ENCODE measurements around the gene SCAP.
"Not testable (repeated sequence)": the region's sequence is repeated elsewhere in the genome, so short reads cannot be mapped to it uniquely, and the experiment has no call there.

The SCAP gene

DNA sequence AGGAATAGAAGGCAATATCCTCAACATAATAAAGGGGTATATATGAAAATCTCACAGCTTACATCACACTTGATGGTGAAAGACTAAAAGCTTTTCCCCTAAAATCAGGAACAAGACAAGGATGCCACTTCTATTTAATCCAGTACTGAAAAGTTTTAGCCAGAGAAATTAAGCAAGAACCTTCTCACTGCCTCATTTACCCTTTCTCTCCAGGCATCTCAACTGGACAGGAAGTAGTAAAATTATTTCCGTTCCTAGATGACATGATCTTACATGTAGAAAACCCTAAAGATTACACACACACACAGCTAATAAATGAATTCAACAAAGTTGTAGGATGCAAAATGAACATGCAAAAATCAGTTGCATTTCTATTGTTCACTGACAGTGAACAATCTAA lies 11.2 kb downstream of the SCAP start:
- TF ChIP-seq, protein P1, sequence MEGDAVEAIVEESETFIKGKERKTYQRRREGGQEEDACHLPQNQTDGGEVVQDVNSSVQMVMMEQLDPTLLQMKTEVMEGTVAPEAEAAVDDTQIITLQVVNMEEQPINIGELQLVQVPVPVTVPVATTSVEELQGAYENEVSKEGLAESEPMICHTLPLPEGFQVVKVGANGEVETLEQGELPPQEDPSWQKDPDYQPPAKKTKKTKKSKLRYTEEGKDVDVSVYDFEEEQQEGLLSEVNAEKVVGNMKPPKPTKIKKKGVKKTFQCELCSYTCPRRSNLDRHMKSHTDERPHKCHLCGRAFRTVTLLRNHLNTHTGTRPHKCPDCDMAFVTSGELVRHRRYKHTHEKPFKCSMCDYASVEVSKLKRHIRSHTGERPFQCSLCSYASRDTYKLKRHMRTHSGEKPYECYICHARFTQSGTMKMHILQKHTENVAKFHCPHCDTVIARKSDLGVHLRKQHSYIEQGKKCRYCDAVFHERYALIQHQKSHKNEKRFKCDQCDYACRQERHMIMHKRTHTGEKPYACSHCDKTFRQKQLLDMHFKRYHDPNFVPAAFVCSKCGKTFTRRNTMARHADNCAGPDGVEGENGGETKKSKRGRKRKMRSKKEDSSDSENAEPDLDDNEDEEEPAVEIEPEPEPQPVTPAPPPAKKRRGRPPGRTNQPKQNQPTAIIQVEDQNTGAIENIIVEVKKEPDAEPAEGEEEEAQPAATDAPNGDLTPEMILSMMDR (IDR thresholded peaks at IDR 0.05; ENCODE audit: low read depth, low read length, missing control alignments): no peak
- no peak for DNase-seq (ENCODE audit: low read depth)
- H3K4me3 ChIP-seq (ENCODE audit: low read depth, low read length): no peak overlapping the region

DNA sequence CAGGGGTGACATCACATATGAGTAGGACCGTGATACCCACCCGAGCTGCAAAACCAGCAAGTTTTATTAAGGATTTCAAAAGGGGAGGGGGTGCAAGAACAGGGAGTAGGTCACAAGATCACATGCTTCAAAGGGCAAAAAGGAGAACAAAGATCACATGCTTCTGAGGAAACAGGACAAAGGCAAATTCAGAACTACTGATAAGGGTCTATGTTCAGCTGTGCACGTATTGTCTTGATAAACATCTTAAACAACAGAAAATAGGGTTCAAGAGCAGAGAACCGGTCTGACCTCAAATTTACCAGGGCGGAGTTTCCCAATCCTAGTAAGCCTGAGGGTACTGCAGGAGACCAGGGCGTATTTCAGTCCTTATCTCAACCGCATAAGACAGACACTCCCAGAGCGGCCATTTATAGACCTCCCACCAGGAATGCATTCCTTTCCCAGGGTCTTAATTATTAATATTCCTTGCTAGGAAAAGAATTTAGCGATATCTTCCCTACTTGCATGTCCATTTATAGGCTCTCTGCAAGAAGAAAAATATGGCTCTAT lies 16.1 kb downstream of the SCAP start:
- not testable (repeated sequence) for DNase-seq (ENCODE audit: low read depth); H3K4me3 ChIP-seq (ENCODE audit: low read depth, low read length)

DNA sequence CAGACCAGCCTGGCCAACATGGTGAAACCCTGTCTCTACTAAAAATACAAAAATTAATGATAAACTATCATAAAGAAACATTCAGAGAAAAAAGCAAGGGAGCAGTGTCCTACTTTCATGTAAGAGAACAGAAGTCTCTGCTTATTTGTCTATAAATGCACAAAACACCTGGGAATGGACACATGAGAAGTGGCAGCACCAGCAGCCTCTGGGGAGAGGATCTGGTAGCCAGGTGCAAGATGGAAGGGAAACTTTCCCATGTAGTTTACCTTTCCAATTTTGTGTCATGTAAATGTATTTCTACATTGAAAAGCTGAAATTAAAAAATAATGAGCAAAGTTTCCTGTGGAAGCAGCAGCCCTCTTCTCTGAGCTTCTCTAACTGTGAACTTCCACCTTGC lies 18.8 kb downstream of the SCAP start:
- TF ChIP-seq, protein P1 (IDR thresholded peaks at IDR 0.05; ENCODE audit: low read depth, low read length, missing control alignments): no peak

DNA sequence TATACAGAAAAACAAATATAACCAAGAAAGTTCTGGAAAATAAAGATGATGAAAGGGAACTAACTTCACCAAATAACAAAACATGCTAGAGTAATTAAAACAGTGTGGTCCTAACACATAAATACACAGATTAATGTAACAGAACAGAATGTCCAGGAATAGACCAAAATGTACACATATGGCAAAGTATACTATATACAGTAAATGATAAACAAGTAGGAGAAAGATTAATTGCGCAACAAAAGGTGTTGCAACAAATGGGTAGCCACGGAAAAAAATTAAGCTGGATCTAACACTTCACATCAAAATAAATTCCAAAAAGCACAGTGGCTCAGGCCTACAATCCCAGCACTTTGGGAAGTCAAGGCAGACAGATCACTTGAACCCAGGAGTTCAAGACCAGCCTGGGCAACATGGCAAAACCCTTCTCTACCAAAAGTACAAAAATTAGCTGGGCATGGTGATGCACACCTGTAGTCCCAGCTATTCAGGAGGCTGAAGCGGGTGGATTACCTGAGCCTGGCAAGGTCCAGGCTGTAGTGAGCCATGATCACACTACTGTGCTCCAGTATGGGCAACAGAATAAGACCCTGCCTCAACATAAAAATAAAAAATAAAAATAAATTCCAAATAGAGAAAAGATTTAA lies 19.8 kb downstream of the SCAP start:
- no peak for DNase-seq (ENCODE audit: low read depth)
- H3K4me3 ChIP-seq (ENCODE audit: low read depth, low read length): no peak overlapping the region
- TF ChIP-seq, protein P1 (IDR thresholded peaks at IDR 0.05; ENCODE audit: low read depth, low read length, missing control alignments): no peak

More for the DNA sequence above, 18.8 kb downstream of the SCAP start:
- no peak for DNase-seq (ENCODE audit: low read depth)
- H3K4me3 ChIP-seq (ENCODE audit: low read depth, low read length): no peak overlapping the region

DNA sequence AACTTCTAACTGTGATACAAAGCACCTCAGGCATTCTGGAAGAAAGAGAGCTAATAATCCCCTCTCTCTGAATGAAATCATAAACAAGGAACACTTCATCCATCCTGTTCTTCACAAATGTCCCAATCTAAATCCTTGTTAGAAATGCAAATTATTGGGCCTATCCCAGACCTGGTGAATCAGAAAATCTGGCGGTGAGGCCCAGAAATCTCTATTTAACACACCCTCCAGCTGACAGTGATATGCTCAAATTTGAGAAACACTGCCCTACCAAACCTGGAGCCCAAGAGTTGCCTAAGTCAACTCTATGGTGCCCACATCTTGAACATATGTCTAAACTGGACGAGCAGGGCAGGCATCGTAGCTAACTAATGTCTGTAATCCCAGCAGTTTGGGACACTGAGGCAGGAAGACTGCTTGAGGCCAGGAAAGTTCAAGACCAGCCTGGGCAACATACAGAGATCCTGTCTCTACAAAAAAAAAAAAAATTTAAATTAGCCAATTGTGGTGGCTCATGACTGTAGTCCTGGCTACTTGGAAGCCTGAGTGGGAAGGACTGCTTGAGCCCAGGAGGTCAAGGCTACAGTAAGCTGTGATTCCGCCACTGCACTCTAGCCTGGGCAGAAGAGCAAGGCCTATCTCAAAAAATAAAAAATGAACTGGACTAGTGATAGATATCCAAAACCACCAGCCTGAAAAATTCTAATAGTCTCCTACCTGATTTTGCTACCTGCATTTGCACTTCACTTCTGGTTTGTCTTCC lies 23.1 kb downstream of the SCAP start:
- TF ChIP-seq, protein P1 (IDR thresholded peaks at IDR 0.05; ENCODE audit: low read depth, low read length, missing control alignments): no peak
- no peak for DNase-seq (ENCODE audit: low read depth)
- H3K4me3 ChIP-seq (ENCODE audit: low read depth, low read length): no peak overlapping the region

DNA sequence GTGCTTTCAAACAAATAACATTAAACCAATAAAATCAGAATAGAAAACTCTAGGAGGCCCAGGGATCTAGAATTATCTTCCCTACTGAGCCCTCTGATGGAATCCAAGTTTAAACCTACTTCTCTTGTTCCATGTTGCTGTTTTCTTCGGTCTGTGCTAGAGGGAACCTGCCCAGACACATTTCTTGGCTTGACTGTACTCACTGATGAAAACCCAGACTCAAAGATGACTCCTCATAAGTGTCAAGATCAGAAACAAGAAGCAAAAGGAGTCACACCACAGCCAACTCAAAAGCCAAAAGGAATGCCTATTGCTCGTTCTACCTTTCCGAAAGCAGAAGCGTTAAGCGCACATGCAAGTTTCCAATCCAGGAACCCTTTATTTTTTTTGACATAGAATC lies 31.6 kb downstream of the SCAP start:
- no peak for DNase-seq (ENCODE audit: low read depth)
- H3K4me3 ChIP-seq (ENCODE audit: low read depth, low read length): no peak overlapping the region
- TF ChIP-seq, protein P1 (IDR thresholded peaks at IDR 0.05; ENCODE audit: low read depth, low read length, missing control alignments): no peak

DNA sequence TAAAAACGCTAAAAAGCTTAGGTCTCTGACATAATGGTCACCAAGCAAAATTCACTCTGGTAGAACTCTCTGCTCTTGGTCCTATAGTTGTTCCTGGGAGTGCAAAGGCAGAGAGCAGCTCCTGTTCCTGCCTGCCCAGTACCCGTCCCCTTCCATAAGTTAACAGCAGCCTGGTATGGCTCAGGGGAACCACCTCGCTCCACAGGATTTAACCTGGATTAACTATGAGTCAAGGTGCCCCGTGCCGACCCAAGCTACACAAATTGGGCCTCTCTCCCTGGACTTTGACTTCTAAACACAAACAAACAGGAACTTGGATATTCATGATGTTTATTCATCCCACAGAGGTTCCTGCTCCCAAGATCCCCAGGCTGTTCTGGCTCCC lies 32.1 kb downstream of the SCAP start:
- DNase-seq (ENCODE audit: low read depth): no peak
- TF ChIP-seq, protein P1 (IDR thresholded peaks at IDR 0.05; ENCODE audit: low read depth, low read length, missing control alignments): no peak
- no peak overlapping the region for H3K4me3 ChIP-seq (ENCODE audit: low read depth, low read length)
